Stomach (tissue), 4 donors: Measurements from ENCODE around the gene HSD11B1L.

Source experiments
- CTCF ChIP-seq, 7 experiments: fragments of 450-650 bp in 4 of 7; fragments of 200-600 bp in 3 of 7; sonication (generic) in 3 of 7; IDR thresholded peaks; one replicate each; pipeline ENCODE4 v1.5.1; 2016 to 2019; ENCODE audit warnings: antibody characterized with exemption in 7 of 7, control low read depth in 2 of 7, mild to moderate bottlenecking in 1 of 7
- POLR2A ChIP-seq, 4 donors: fragments of 450-650 bp; IDR thresholded peaks; one replicate each; pipeline ENCODE4 v1.6.1; 2016; ENCODE audit warnings: antibody characterized with exemption in 4 of 4, control low read depth in 2 of 4, mild to moderate bottlenecking in 1 of 4, moderate library complexity in 1 of 4
- POLR2AphosphoS5 ChIP-seq, 3 donors: sonication (generic); formaldehyde crosslinking; IDR thresholded peaks; one replicate each; pipeline ENCODE4 v1.6.1; 2016; ENCODE audit warnings: antibody characterized with exemption in 3 of 3

- no peak for TF ChIP-seq CTCF (IDR thresholded peaks at IDR 0.05)
- TF ChIP-seq POLR2A (IDR thresholded peaks at IDR 0.05) = no peak
- TF ChIP-seq POLR2AphosphoS5 (IDR thresholded peaks at IDR 0.05) = no peak
Measured at GRCh38 chr19:5667751-5668271, 13.0 kb upstream of the HSD11B1L start.
